HCT116 (cell line): Measurements from ENCODE around the gene EVC.

ENCODE experiments used
- CBX3 ChIP-seq: IDR thresholded peaks from 2 replicates; pipeline ENCODE4 v1.6.1; 2012; ENCODE audit warnings: low read depth
- EGR1 ChIP-seq: IDR thresholded peaks from 2 replicates; pipeline ENCODE4 v1.6.1; 2012; ENCODE audit warnings: low read depth
- EZH2 ChIP-seq: fragments of 200-600 bp; sonication (generic); IDR thresholded peaks from 2 replicates; pipeline ENCODE4 v1.6.1; 2017; ENCODE audit warnings: antibody characterized with exemption, mixed run types
- EZH2phosphoT487 ChIP-seq: fragments of 200-600 bp; IDR thresholded peaks from 2 replicates; pipeline ENCODE4 v1.6.1; 2018; ENCODE audit warnings: antibody characterized with exemption, borderline replicate concordance
- POLR2A ChIP-seq: IDR thresholded peaks from 2 replicates; pipeline ENCODE4 v1.7.0; 2011; ENCODE audit warnings: borderline replicate concordance; ENCODE audit not compliant: insufficient read depth, insufficient read length; ENCODE audit errors: extremely low read depth
- POLR2AphosphoS5 ChIP-seq: IDR thresholded peaks from 2 replicates; pipeline ENCODE4 v1.6.1; 2011; ENCODE audit warnings: mild to moderate bottlenecking, low read depth, low read length, moderate library complexity
- ZFX ChIP-seq: fragments of 450-650 bp; IDR thresholded peaks from 2 replicates; pipeline ENCODE4 v1.6.1; 2017
- TF ChIP-seq, protein P1 (sequence below), 3 experiments: fragments of 200-600 bp in 1 of 3; sonication (generic) in 1 of 3; IDR thresholded peaks in 2 of 3; conservative IDR thresholded peaks in 1 of 3; 2 replicates each; pipeline ENCODE4 v1.5.1; 2012 to 2017; ENCODE audit warnings: low read depth in 2 of 3, low read length in 2 of 3, antibody characterized with exemption in 1 of 3, borderline replicate concordance in 1 of 3, control low read depth in 1 of 3, mild to moderate bottlenecking in 1 of 3, mixed read lengths in 1 of 3, mixed run types in 1 of 3, moderate library complexity in 1 of 3; ENCODE audit not compliant: insufficient read depth in 1 of 3
- TF ChIP-seq, protein P2 (sequence below): IDR thresholded peaks from 2 replicates; pipeline ENCODE4 v1.6.1; 2012; ENCODE audit warnings: low read depth

DNA sequence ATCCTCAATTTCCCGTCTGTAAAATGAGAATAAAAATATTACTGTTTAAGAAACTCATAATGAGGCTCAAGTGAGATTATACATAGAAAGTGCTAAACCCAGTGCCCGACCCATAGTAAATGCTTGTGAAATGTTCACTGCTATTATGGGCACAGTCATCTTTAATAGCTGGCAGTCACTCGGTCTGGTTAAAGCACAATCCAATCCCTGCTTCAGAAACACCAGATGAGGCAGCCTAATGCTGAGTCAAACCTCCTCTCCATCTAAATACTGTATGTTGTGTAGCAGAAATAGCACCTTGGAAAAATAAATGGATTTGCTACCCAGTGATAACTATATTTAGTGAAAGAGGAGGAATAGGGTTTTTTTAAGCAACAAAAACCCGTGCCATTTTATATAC lies 17.1 kb upstream of the EVC start:
- TF ChIP-seq EZH2 (no peak), POLR2A (no peak), POLR2AphosphoS5 (no peak), EGR1 (no peak), ZFX (no peak), EZH2phosphoT487 (no peak), CBX3 (no peak)
- TF ChIP-seq, protein P1, sequence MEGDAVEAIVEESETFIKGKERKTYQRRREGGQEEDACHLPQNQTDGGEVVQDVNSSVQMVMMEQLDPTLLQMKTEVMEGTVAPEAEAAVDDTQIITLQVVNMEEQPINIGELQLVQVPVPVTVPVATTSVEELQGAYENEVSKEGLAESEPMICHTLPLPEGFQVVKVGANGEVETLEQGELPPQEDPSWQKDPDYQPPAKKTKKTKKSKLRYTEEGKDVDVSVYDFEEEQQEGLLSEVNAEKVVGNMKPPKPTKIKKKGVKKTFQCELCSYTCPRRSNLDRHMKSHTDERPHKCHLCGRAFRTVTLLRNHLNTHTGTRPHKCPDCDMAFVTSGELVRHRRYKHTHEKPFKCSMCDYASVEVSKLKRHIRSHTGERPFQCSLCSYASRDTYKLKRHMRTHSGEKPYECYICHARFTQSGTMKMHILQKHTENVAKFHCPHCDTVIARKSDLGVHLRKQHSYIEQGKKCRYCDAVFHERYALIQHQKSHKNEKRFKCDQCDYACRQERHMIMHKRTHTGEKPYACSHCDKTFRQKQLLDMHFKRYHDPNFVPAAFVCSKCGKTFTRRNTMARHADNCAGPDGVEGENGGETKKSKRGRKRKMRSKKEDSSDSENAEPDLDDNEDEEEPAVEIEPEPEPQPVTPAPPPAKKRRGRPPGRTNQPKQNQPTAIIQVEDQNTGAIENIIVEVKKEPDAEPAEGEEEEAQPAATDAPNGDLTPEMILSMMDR (IDR thresholded peaks at IDR 0.05 in 2 of 3, conservative IDR thresholded peaks at IDR 0.05 in 1 of 3; ENCODE audit: borderline replicate concordance in 1 of 3, insufficient read depth in 1 of 3, low read depth in 2 of 3, low read length in 2 of 3): no peak
- TF ChIP-seq, protein P2, sequence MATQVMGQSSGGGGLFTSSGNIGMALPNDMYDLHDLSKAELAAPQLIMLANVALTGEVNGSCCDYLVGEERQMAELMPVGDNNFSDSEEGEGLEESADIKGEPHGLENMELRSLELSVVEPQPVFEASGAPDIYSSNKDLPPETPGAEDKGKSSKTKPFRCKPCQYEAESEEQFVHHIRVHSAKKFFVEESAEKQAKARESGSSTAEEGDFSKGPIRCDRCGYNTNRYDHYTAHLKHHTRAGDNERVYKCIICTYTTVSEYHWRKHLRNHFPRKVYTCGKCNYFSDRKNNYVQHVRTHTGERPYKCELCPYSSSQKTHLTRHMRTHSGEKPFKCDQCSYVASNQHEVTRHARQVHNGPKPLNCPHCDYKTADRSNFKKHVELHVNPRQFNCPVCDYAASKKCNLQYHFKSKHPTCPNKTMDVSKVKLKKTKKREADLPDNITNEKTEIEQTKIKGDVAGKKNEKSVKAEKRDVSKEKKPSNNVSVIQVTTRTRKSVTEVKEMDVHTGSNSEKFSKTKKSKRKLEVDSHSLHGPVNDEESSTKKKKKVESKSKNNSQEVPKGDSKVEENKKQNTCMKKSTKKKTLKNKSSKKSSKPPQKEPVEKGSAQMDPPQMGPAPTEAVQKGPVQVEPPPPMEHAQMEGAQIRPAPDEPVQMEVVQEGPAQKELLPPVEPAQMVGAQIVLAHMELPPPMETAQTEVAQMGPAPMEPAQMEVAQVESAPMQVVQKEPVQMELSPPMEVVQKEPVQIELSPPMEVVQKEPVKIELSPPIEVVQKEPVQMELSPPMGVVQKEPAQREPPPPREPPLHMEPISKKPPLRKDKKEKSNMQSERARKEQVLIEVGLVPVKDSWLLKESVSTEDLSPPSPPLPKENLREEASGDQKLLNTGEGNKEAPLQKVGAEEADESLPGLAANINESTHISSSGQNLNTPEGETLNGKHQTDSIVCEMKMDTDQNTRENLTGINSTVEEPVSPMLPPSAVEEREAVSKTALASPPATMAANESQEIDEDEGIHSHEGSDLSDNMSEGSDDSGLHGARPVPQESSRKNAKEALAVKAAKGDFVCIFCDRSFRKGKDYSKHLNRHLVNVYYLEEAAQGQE: no peak
